Heart right ventricle (tissue), 16 donors: ENCODE measurements around the gene ZBTB33. TPM values are rescaled to one million over a fixed set of nuclear protein-coding genes. Genes with fewer than 3 reads are reported as not detected.

Experiments used
- ATAC-seq, 8 donors: fragments of 200-7000 bp; cut with Tn5 transposase; one replicate each; pipeline ENCODE4 v1.9.1; 2020; ENCODE audit warnings: mild to moderate bottlenecking in 8 of 8, moderate library complexity in 8 of 8, moderate number of reproducible peaks in 1 of 8
- DNase-seq, 2 donors: peaks; one replicate each; pipeline ENCODE4 v3.0.0-alpha.2; 2020
- H3K27ac ChIP-seq, 10 donors: fragments of 200-600 bp; sonication (generic) in 2 of 10; one replicate each; pipeline versions ENCODE4 v1.5.0 to v1.8.0; 2020 to 2022; ENCODE audit warnings: mild to moderate bottlenecking in 3 of 10
- H3K27me3 ChIP-seq, 7 donors: fragments of 200-600 bp; one replicate each; pipeline ENCODE4 v1.8.0; 2021 to 2022; ENCODE audit warnings: mild to moderate bottlenecking in 2 of 7
- H3K36me3 ChIP-seq, 9 donors: fragments of 200-600 bp; sonication (generic) in 1 of 9; one replicate each; pipeline versions ENCODE4 v1.5.0 to v1.8.0; 2020 to 2022; ENCODE audit warnings: mild to moderate bottlenecking in 2 of 9
- H3K4me1 ChIP-seq, 9 donors: fragments of 200-600 bp; sonication (generic) in 1 of 9; one replicate each; pipeline versions ENCODE4 v1.5.0 to v1.8.0; 2020 to 2022; ENCODE audit warnings: mild to moderate bottlenecking in 4 of 9
- H3K4me3 ChIP-seq, 10 donors: fragments of 200-600 bp; sonication (generic) in 2 of 10; one replicate each; pipeline versions ENCODE4 v1.5.0 to v1.8.0; 2020 to 2022; ENCODE audit warnings: mild to moderate bottlenecking in 7 of 10, moderate library complexity in 2 of 10
- H3K9me3 ChIP-seq, 11 donors: fragments of 200-600 bp in 10 of 11; sonication (generic) in 2 of 11; one replicate each; pipeline versions ENCODE4 v1.5.0 to v1.8.0; 2013 to 2022; ENCODE audit warnings: mild to moderate bottlenecking in 2 of 11, control low read depth in 1 of 11, moderate library complexity in 1 of 11
- WGBS, 2 donors: extraction: QIAGEN DNeasy Blood & Tissue Kit; methylation state at CpG; one replicate each; pipeline ENCODE4 v1.1.7; 2013; ENCODE audit warnings: inconsistent platforms in 1 of 2; 5-methylcytosine and 5-hydroxymethylcytosine counted together
- intact Hi-C, 10 donors: fragments of 100-400 bp; cut with DNase I; formaldehyde crosslinking; loops; one replicate each; pipeline versions ENCODE4 v1.11.1 to v1.14.2; 2022
- polyA plus RNA-seq, 2 donors: library from polyadenylated mRNA; stranded (reverse); fragments of 200-250 nt; gene quantifications; one replicate each; pipeline ENCODE4 v1.2.3, GENCODE V29; 2013
- total RNA-seq, 10 donors: library from RNA; stranded (reverse); fragmentation: NEBNext Ultra II Directional in 3 of 10; extraction: Animal tissue kit (Norgen Biotek cat#: 25700) in 3 of 10; gene quantifications; one replicate each; pipeline versions ENCODE4 v1.2.1 to v1.2.4, GENCODE V29; 2021 to 2023
- TF ChIP-seq, protein P1 (sequence below), 9 donors: fragments of 200-600 bp; sonication (generic) in 2 of 9; IDR thresholded peaks; one replicate each; pipeline versions ENCODE4 v1.5.0 to v1.8.0; 2021 to 2022; ENCODE audit warnings: antibody characterized with exemption in 9 of 9, mild to moderate bottlenecking in 5 of 9, moderate library complexity in 1 of 9
- donor health status: Arrhythmogenic right ventricular cardiomyopathy.
- donor health status: ischemic (EF 13 %, LVEDD 7.1; RV severe dilation, severe dysfunction).
- donor health status: healthy with polysubstance abuse.
- donor health status: DM: no; HTN: yes; CAD: no.
- donor health status: DM: no; HTN: no; CAD: no.
- donor health status: ischemic (EF 25% LVEDD 6.9; RV normal size, moderate dysfunction).
- donor health status: ischemic (EF 25% LVEDD 5.7; RV mildly dilated, moderate dysfunction).
- donor health status: healthy.
- donor health status: DM: yes; HTN: yes; CAD: no.
- donor health status: Ischemic cardiomyopathy.
- donor health status: ischemic (EF 35%, LVEDD 5.7; RV mildly dilated, moderate dysfunction).
- donor health status: nonischemic (EF 11% LVEDD 7.7; RV severe dilation, severe dysfunction).
- donor health status: DM: yes; HTN: yes; CAD: no.
- donor health status: PGD.
- donor health status: ischemic (EF 29% LVEDD 5.4; RV normal size, mild dysfunction).
- donor health status: nonischemic (EF 23%, LVEDD 6.1; RV moderate dilation, normal function).

ZBTB33 gene
- total and polyA plus RNA-seq, 12 donors: 1.8 to 8.5 (median 6.5) TPM

DNA sequence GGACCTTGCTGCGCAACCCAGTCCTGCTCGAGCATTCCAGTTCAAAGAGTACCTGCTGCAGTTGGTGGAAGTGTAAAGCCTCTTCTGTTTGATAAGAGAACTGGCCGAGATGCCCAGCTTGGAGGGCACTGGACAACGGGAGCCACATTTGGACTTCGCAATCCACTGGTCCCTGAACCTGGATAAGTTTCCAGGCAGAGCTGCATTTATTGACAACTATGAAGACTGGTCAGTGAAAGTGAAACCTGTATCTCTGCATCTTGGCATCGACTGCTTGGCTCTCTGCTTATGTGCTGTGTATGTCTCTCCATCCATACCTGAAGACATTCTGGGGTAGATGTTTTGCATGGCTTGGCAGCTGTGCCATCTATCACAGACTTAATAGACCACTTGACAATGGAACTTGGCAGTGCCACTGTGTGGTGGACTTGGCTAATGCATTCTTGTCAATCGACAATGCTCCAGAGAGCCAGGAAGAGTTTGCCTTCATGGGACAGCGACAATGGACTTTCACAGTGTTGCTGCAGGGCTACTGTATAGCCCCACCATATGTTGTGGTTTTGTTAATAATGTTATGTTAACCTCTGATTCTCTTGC lies 43.5 kb upstream of the ZBTB33 start:
- TF ChIP-seq, protein P1, sequence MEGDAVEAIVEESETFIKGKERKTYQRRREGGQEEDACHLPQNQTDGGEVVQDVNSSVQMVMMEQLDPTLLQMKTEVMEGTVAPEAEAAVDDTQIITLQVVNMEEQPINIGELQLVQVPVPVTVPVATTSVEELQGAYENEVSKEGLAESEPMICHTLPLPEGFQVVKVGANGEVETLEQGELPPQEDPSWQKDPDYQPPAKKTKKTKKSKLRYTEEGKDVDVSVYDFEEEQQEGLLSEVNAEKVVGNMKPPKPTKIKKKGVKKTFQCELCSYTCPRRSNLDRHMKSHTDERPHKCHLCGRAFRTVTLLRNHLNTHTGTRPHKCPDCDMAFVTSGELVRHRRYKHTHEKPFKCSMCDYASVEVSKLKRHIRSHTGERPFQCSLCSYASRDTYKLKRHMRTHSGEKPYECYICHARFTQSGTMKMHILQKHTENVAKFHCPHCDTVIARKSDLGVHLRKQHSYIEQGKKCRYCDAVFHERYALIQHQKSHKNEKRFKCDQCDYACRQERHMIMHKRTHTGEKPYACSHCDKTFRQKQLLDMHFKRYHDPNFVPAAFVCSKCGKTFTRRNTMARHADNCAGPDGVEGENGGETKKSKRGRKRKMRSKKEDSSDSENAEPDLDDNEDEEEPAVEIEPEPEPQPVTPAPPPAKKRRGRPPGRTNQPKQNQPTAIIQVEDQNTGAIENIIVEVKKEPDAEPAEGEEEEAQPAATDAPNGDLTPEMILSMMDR (IDR thresholded peaks at IDR 0.05): no peak
- Histone ChIP-seq H3K4me1 (no peaks in the 10 kb centered on the region), H3K4me3 (no peak overlapping the region), H3K9me3 (no peaks in the 10 kb centered on the region), H3K27me3 (no peaks in the 10 kb centered on the region), H3K36me3 (no peaks in the 10 kb centered on the region), H3K27ac (no peak overlapping the region)
- DNase-seq (no peak), ATAC-seq (no peak)
- intact Hi-C loops: no loop called here
- WGBS, 2 donors: 75 to 76% methylated on average over 8 of the region's 8 CpGs

DNA sequence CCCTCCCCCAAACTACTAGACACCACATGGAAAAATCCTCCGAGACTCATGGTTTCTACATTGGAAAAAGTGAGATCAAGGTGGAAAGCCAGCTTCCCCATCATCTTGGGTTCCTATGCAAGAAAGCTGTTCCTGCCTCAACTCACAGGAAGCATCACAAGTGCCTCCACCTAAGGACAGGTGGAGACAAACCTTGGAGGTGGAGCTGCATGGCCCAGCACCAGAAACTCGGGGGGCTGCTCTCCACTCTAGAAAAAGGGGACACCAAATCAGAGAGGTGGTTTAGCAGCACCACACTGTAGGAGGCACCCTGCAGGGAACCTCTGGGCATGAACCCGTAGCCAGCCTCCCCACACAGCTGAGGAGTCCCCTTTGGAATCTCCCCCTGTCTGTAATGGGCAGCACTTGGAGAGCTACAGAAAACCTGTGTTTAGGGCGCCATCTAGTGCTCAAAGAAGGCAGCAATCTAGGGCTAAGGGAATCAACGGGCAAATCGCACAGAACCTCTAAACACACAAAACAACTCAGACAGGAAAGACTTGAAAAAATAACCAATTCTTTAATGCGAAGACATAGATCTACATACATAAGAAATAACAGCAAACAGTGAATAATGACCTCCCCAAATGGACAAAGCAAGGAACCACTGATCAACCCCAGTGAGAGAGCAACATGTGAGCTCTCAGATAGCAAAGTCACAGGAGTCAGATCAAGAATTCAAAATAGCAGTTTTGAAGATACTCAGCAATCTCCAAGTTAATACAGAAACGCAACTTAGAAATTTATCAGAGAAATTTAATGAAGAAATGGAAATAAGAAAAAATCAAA lies 37.0 kb upstream of the ZBTB33 start:
- H3K9me3 ChIP-seq: no peaks in the 10 kb centered on the region
- intact Hi-C loops: loop anchor here in 2 of 10 donors (10.0 kb wide), 1 partner anchor 119 kb away; no protein-coding TSS in a partner anchor
- peaks cover 0 to 4% (median 0%) of the 10 kb centered on the region in 9 donors for H3K4me1 ChIP-seq
- H3K27me3 ChIP-seq: peaks cover 0 to 19% (median 0%) of the 10 kb centered on the region in 7 donors
- no peak overlapping the region for H3K27ac ChIP-seq
- 25 to 26% methylated on average over 8 of the region's 8 CpGs for WGBS, 2 donors
- H3K36me3 ChIP-seq: no peaks in the 10 kb centered on the region
- peak in 1 of 2 donors; percentile 45 for DNase-seq
- TF ChIP-seq, protein P1 (IDR thresholded peaks at IDR 0.05): peak; percentile 39 to 89 (median 72)
- no peak overlapping the region for H3K4me3 ChIP-seq
- peak in 5 of 8 donors; percentile 57 to 79 (median 67) for ATAC-seq

DNA sequence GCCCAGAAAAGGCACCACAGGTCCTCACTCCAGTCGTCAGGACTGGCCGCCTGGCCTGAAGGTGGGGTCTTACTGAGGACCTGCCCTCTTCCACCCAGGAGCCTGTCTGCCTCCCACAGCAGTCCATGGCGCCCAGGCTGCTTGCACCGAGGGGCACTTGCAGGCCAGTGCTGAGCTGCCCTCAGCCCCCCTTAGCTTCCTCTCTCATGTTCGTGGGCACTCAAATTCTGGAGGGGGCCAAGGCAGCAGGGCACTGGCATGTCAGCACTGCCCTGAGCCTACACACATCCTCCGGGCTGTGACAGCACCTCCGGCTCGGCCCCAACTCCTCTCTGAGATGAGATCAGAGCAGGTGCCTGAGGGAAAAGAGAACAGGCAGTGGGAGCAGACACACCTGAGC lies 27.2 kb upstream of the ZBTB33 start:
- no peak overlapping the region for H3K27ac ChIP-seq
- TF ChIP-seq, protein P1 (IDR thresholded peaks at IDR 0.05): no peak
- no peaks in the 10 kb centered on the region for H3K27me3 ChIP-seq
- ATAC-seq: no peak
- 82 to 97% methylated on average over 7 to 8 of the region's 8 CpGs for WGBS, 2 donors
- no peaks in the 10 kb centered on the region for H3K9me3 ChIP-seq
- H3K4me3 ChIP-seq: no peak overlapping the region
- H3K4me1 ChIP-seq: no peaks in the 10 kb centered on the region
- intact Hi-C loops: no loop called here
- peaks cover 0 to 14% (median 0%) of the 10 kb centered on the region in 9 donors for H3K36me3 ChIP-seq
- no peak for DNase-seq

DNA sequence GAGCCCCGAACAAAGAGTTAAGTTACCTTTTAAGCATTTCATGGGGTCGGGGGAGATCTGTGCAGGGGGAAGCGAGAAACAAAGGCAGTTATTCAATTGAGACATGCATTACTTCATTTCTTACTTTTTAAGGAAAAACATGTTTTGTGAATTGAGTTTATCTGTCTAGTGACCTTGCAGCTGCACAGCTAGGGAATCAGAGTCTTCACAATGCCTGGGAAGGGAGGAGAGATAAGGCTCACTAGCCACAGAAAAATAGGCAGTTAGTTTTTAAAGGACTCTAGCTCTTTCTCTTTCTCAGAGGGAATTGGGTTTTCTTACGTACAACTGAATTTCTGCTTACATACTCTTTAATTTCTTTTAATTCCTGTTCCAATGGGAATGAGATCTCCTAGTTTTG lies 26.2 kb upstream of the ZBTB33 start:
- Histone ChIP-seq H3K27me3 (no peaks in the 10 kb centered on the region), H3K4me3 (no peak overlapping the region), H3K27ac (no peak overlapping the region), H3K9me3 (no peaks in the 10 kb centered on the region), H3K4me1 (no peaks in the 10 kb centered on the region), H3K36me3 (peaks cover 0 to 14% (median 0%) of the 10 kb centered on the region in 9 donors)
- WGBS, 2 donors: 85 to 88% methylated on average over 4 of the region's 4 CpGs
- TF ChIP-seq, protein P1 (IDR thresholded peaks at IDR 0.05): no peak
- ATAC-seq: no peak
- no peak for DNase-seq
- intact Hi-C loops: no loop called here
